Measurements from ENCODE around the gene NUBPL. TPM values are rescaled to one million over a fixed set of nuclear protein-coding genes. Genes with fewer than 3 reads are reported as not detected.

The NUBPL gene, protein sequence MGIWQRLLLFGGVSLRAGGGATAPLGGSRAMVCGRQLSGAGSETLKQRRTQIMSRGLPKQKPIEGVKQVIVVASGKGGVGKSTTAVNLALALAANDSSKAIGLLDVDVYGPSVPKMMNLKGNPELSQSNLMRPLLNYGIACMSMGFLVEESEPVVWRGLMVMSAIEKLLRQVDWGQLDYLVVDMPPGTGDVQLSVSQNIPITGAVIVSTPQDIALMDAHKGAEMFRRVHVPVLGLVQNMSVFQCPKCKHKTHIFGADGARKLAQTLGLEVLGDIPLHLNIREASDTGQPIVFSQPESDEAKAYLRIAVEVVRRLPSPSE
- 1 to 10 TPM; 4.8 to 6.4 TPM for total RNA-seq

DNA sequence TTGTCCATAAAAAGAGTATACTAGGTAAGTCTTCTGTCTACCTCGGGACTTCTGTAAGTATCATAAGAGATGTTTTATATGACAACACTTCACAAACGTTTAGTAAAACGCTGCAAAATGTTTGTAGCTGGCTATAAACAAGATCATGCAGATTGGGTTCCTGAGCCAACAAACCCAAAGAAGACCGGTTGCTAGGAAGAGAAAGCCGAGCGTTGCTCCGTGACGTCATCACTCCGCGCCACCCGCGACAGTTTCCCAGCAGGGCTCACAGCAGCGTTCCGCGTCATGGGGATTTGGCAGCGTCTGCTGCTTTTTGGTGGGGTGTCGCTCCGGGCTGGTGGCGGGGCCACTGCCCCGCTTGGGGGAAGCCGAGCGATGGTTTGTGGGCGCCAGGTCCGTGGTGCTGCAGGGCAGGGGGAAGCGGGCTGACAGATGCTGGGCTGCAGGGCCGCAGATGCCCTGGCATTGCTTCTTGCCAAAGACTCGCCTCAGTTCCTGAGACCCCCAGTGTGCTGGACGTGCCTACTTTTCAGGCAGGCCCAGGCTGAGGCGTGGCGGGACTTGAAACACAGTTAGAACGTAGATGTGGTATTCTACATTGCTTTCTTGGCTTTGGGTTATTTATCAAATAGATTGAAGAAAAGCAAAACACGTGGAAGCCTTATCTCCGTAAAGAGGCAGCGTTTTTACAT lies at the start of gene NUBPL:
Gene NUBPL, plus strand, starts transcription at position 250 of the 692 bp plus-strand sequence. Its CDS starts 36 bp downstream, at position 286.
- Mint-ChIP-seq H3K4me3 (peak within 1 kb of the TSS; percentile 96), H3K27ac (peak within 1 kb of the TSS; percentile 98), H3K36me3 (ENCODE audit: low read depth) (no peaks in the 10 kb centered on the region), H3K9me3 (no peaks in the 10 kb centered on the region), H3K27me3 (peaks cover 10% of the 10 kb centered on the region), H3K4me1 (peaks cover 25% of the 10 kb centered on the region)
- CTCF ChIA-PET, result no interaction called here
- POLR2A ChIA-PET, result interaction anchor here (0.6 to 0.9 kb wide), 2 partner anchors 12 to 185 kb away, joined by 4 read pairs; no protein-coding TSS in a partner anchor
- peak; percentile 97 for DNase-seq

DNA sequence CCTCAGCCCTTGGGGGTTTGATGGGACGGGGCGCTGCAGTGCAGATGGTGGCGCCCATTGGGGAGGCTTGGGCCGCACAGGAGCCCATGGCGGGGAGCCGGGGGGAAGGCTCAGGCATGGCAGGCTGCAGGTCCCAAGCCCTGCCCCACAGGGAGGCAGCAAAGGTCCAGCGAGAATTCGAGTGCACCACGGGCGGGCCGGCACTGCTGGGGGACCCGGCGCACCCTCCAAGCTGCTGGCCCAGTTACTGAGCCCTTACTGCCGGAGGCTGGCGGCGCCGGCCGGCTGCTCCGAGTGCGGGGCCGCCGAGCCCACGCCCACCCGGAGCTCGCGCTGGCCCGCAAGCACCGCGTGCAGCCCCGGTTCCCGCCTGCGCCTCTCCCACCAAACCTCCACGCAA lies 34.1 kb upstream of the NUBPL start:
- H3K4me3 Mint-ChIP-seq, result no peak overlapping the region
- peaks cover 3% of the 10 kb centered on the region for H3K27me3 Mint-ChIP-seq
- no peaks in the 10 kb centered on the region for H3K9me3 Mint-ChIP-seq
- no peaks in the 10 kb centered on the region for H3K4me1 Mint-ChIP-seq
- POLR2A ChIA-PET, result no interaction called here
- CTCF ChIA-PET, result no interaction called here
- H3K27ac Mint-ChIP-seq, result no peak overlapping the region
- H3K36me3 Mint-ChIP-seq (ENCODE audit: low read depth), result no peaks in the 10 kb centered on the region
- DNase-seq, result no peak

DNA sequence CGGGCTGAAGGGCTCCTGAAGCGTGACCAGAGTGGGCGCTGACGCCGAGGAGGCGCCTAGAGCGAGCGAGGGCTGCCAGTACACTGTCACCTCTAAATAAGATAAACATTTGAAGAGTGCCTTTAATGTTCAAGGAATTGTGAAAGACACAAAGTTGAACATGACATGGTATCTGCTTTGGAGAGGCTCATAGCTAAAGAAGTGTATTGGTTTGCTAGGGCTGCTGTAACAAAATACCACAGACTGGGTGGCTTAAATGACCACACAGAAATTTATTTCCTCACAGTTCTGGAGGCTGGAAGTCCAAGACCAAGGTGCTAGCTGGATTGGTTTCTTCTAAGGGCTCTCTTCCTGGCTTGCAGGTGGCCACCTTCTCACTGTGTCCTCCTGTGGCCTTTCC lies 33.7 kb upstream of the NUBPL start:
- Mint-ChIP-seq H3K36me3 (ENCODE audit: low read depth) (no peaks in the 10 kb centered on the region), H3K27ac (no peak overlapping the region), H3K4me1 (no peaks in the 10 kb centered on the region), H3K9me3 (no peaks in the 10 kb centered on the region), H3K4me3 (no peak overlapping the region), H3K27me3 (peaks cover 1% of the 10 kb centered on the region)
- CTCF ChIA-PET, result no interaction called here
- POLR2A ChIA-PET, result no interaction called here
- no peak for DNase-seq

DNA sequence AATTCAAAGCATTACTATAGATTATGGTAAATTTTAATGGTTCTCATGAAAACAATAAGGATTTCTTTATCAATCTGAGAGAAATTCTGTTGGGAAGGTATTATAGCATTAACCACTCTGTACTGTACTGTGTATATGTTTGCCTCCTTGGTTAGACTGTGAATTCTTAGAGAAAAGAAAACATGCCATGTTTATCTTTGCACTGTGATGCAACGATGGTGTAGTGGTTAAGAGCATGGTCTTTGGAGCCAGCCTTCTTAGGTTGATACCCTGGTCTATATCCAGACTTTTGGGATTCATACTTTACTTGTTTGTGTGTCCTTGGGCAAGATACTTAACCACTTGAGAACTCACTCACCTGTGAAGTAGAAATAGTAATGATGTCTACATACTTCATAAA lies 32.2 kb upstream of the NUBPL start:
- H3K36me3 Mint-ChIP-seq (ENCODE audit: low read depth), result no peaks in the 10 kb centered on the region
- H3K9me3 Mint-ChIP-seq, result no peaks in the 10 kb centered on the region
- no peaks in the 10 kb centered on the region for H3K4me1 Mint-ChIP-seq
- ChIA-PET CTCF (no interaction called here), POLR2A (no interaction called here)
- no peak overlapping the region for H3K4me3 Mint-ChIP-seq
- DNase-seq, result no peak
- no peak overlapping the region for H3K27ac Mint-ChIP-seq
- peaks cover 1% of the 10 kb centered on the region for H3K27me3 Mint-ChIP-seq

DNA sequence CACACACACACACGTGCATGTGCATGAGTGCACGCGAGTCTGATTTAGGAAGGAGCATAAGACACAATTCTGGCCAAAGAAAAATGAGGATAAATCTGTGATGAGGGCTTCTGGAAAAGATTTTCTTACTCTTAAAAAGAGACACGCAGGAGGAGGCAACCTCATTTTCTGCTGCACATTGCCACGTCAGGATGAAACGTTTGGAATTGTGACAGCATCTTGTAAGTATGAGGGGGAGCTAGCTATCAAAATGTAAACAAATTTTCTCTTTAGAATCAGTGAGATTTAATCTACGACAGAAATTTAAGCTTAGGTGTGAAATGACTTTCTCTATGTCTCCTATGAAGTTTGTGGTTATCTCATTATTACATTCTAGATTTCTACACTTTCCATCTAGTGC lies 31.1 kb upstream of the NUBPL start:
- no peaks in the 10 kb centered on the region for H3K36me3 Mint-ChIP-seq (ENCODE audit: low read depth)
- DNase-seq, result no peak
- H3K9me3 Mint-ChIP-seq, result no peaks in the 10 kb centered on the region
- CTCF ChIA-PET, result no interaction called here
- no peak overlapping the region for H3K4me3 Mint-ChIP-seq
- no peak overlapping the region for H3K27ac Mint-ChIP-seq
- no peaks in the 10 kb centered on the region for H3K4me1 Mint-ChIP-seq
- POLR2A ChIA-PET, result no interaction called here
- peaks cover 1% of the 10 kb centered on the region for H3K27me3 Mint-ChIP-seq

DNA sequence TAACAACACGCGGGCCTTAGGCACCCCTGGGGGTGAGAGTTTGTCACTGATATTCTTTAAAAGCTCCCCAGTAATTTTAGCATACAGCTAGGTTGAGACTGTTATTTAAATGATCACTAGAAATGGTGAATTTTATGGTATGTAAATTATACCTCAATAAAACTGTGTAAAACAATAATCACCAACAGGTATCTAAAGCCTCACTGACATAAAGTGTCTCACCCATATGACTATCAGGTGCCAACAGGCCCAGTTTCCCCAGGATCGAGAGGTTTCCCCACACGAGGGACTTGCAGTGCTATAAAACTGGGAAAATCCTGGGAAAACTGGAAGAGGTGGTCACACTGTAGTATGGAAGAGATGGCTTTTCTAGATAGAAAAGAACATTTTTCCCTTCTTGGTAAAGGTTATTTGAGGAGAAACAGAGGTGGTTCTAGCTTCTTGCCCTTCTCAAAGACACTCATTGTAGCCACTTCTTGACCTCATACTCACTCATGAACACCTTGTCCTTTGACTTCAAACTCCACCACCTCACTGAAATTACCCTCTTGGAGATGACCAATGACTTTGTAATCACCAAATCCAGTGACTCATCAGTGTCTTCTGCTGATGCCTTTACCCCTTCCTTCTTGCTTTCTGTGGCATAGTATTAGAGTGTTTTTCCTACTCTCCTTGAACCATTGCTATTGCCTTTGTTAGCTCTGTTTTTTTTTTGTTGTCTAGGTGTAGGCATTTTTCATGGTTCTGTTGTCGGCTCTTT lies 24.8 kb upstream of the NUBPL start:
- H3K9me3 Mint-ChIP-seq, result no peaks in the 10 kb centered on the region
- POLR2A ChIA-PET, result no interaction called here
- peaks cover 3% of the 10 kb centered on the region for H3K27me3 Mint-ChIP-seq
- H3K36me3 Mint-ChIP-seq (ENCODE audit: low read depth), result no peaks in the 10 kb centered on the region
- H3K27ac Mint-ChIP-seq, result no peak overlapping the region
- H3K4me3 Mint-ChIP-seq, result no peak overlapping the region
- DNase-seq, result no peak
- CTCF ChIA-PET, result no interaction called here
- no peaks in the 10 kb centered on the region for H3K4me1 Mint-ChIP-seq

DNA sequence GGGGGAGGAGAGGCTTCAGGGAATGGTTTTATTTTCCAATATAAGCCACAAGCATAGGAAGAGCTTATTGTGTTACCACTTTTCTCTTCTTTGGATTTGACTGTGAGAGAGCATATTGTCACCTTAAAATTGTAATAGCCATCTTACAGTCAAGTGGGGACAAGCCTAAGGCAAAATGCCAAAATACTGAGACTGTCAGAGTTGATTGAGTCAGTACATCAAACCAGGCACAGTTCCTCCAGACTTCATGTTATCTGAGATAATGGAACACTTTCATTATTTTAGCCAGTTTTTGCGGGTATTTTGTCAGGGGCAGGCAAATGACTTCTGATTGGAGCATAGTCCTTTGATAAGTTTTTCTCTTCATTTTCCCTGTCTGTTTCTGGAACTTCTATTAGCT lies 19.5 kb upstream of the NUBPL start:
- DNase-seq, result no peak
- Mint-ChIP-seq H3K27ac (no peak overlapping the region), H3K27me3 (peaks cover 3% of the 10 kb centered on the region), H3K4me3 (no peak overlapping the region), H3K4me1 (no peaks in the 10 kb centered on the region), H3K9me3 (no peaks in the 10 kb centered on the region), H3K36me3 (ENCODE audit: low read depth) (no peaks in the 10 kb centered on the region)
- POLR2A ChIA-PET, result no interaction called here
- CTCF ChIA-PET, result no interaction called here

DNA sequence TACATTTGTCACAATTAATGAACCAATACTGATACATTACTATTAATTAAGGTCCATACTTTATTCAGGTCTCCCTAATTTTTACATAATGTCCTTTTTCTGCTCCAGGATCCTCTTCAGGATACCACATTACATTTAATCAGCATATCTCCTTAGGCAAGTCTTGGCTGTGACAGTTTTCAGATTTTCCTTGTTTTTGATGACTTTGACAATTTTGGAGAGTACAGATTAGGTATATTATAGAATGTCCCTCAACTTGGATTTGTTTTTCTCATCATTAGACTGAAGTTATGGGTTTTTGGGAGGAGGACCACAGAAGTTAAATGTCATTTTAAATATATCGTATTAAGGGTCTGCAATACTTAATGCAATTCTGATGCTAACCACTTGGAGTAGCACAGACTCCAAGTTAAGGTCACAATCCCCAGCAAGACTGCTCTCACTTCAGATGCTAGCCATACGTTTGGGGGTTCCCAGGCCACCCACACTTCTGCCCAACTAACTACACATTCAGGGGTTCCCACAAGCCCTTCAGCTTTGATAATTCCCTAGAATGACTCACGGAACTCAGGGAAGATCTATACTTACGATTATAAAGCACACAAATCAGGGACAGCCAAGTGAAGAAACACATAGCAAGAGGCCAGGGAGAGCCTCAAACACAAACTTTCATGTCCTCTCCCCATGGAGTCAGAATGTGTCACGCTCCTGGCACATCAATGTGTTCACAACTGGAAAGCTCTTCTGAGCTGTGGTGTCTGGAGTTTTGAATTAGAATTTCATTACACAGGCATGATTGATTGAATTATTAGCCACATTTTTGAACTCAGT lies 17.0 kb upstream of the NUBPL start:
- no peak for DNase-seq
- ChIA-PET POLR2A (no interaction called here), CTCF (no interaction called here)
- H3K36me3 Mint-ChIP-seq (ENCODE audit: low read depth), result no peaks in the 10 kb centered on the region
- no peak overlapping the region for H3K27ac Mint-ChIP-seq
- no peaks in the 10 kb centered on the region for H3K9me3 Mint-ChIP-seq
- no peaks in the 10 kb centered on the region for H3K4me1 Mint-ChIP-seq
- no peak overlapping the region for H3K4me3 Mint-ChIP-seq
- peaks cover 12% of the 10 kb centered on the region for H3K27me3 Mint-ChIP-seq

DNA sequence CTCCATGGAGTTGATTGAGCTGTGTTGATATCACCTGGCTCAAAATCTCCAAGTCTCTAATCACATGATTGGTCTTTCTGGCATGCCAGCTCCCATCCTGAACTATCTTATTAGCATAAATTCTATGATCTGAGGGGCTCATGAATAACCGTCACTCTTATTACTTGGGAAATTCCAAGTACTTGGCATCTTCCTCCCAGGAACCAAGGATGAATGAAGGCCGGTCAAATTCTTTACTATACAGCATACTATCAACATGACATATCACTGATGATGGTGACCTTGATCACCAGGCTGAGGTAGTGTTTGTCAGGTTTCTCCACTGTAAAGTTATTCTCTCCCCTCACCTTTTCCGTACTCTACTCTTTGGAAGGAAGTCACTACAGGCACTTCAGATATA lies 16.4 kb upstream of the NUBPL start:
- no peaks in the 10 kb centered on the region for H3K4me1 Mint-ChIP-seq
- H3K9me3 Mint-ChIP-seq, result no peaks in the 10 kb centered on the region
- no peak overlapping the region for H3K27ac Mint-ChIP-seq
- ChIA-PET CTCF (interaction anchor here (0.7 kb wide), 1 partner anchor 12 kb away, joined by 4 read pairs; no protein-coding TSS in a partner anchor), POLR2A (no interaction called here)
- no peaks in the 10 kb centered on the region for H3K36me3 Mint-ChIP-seq (ENCODE audit: low read depth)
- H3K4me3 Mint-ChIP-seq, result no peak overlapping the region
- H3K27me3 Mint-ChIP-seq, result peaks cover 15% of the 10 kb centered on the region
- DNase-seq, result no peak

GRCh38 chr14:31545328-31545727 lies 15.9 kb upstream of the NUBPL start:
- no peak overlapping the region for H3K27ac Mint-ChIP-seq
- H3K4me1 Mint-ChIP-seq, result no peaks in the 10 kb centered on the region
- POLR2A ChIA-PET, result no interaction called here
- no peaks in the 10 kb centered on the region for H3K36me3 Mint-ChIP-seq (ENCODE audit: low read depth)
- H3K9me3 Mint-ChIP-seq, result no peaks in the 10 kb centered on the region
- DNase-seq, result no peak
- no peak overlapping the region for H3K4me3 Mint-ChIP-seq
- peaks cover 20% of the 10 kb centered on the region for H3K27me3 Mint-ChIP-seq
- CTCF ChIA-PET, result interaction anchor here (0.7 kb wide), 1 partner anchor 11 kb away, joined by 4 read pairs; no protein-coding TSS in a partner anchor

DNA sequence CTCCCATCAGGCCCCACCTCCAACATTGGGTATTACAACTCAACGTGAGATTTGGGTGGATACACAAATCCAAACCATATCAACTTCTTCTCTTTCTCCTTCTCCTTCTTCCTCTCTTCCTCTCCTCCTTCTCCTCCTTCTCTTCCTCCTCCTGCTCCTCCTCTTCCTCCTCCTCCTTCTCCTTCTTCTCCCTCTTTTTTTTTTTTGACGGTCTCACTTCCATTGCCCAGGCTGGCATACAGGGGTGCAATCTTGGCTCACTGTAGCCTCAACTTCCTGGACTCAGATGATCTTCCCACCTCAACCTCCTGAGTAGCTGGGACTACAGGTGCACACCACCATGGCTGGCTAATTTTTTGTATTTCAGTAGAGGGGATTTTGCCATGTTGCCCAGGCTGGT lies 11.4 kb upstream of the NUBPL start:
- H3K4me3 Mint-ChIP-seq, result no peak overlapping the region
- peaks cover 37% of the 10 kb centered on the region for H3K27me3 Mint-ChIP-seq
- POLR2A ChIA-PET, result no interaction called here

GRCh38 chr14:31550589-31550988 lies 10.6 kb upstream of the NUBPL start:
- H3K9me3 Mint-ChIP-seq, result no peaks in the 10 kb centered on the region
- H3K36me3 Mint-ChIP-seq (ENCODE audit: low read depth), result no peaks in the 10 kb centered on the region
- POLR2A ChIA-PET, result no interaction called here
- H3K27ac Mint-ChIP-seq, result no peak overlapping the region
- CTCF ChIA-PET, result no interaction called here
- DNase-seq, result no peak
- peaks cover 40% of the 10 kb centered on the region for H3K27me3 Mint-ChIP-seq
- no peak overlapping the region for H3K4me3 Mint-ChIP-seq
- H3K4me1 Mint-ChIP-seq, result no peaks in the 10 kb centered on the region

More for the DNA sequence above, 11.4 kb upstream of the NUBPL start:
- no peaks in the 10 kb centered on the region for H3K9me3 Mint-ChIP-seq
- CTCF ChIA-PET, result no interaction called here
- H3K36me3 Mint-ChIP-seq (ENCODE audit: low read depth), result no peaks in the 10 kb centered on the region
- no peak overlapping the region for H3K27ac Mint-ChIP-seq
- no peaks in the 10 kb centered on the region for H3K4me1 Mint-ChIP-seq
- no peak for DNase-seq

Measured in activated CD4-positive, alpha-beta T cell treated with anti-CD3 and anti-CD28 coated beads, Interleukin-2, amount 10 ng/mL, durations not matched to agents 7 days and 5 days (primary cell).